HG03469 (cell line): ENCODE measurements around the gene ACAA2.

Experiments
- ATAC-seq: cut with Tn5 transposase; IDR thresholded peaks from one replicate; pipeline ENCODE4 v1.9.1; 2021; ENCODE audit warnings: mild to moderate bottlenecking, moderate library complexity, moderate number of reproducible peaks; ENCODE audit not compliant: unreplicated experiment

ACAA2 gene

DNA sequence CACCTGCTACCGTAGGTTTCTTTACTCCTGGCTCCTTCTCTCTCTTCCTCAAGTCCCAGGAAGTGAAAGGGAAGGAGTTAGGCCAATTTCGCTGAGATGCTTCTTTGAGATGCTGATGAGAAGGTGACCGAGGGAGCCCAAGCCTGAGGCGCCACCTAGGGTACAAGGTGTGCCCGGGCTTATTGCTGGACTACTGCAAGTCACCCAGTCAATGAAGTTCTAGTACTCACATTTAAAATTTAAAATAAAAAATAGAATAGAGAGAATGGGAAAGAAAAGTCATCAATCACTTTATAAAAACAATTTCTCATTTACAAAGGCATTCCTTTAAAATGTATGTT, 45.3 kb downstream of the ACAA2 start:
- no peak for ATAC-seq

DNA sequence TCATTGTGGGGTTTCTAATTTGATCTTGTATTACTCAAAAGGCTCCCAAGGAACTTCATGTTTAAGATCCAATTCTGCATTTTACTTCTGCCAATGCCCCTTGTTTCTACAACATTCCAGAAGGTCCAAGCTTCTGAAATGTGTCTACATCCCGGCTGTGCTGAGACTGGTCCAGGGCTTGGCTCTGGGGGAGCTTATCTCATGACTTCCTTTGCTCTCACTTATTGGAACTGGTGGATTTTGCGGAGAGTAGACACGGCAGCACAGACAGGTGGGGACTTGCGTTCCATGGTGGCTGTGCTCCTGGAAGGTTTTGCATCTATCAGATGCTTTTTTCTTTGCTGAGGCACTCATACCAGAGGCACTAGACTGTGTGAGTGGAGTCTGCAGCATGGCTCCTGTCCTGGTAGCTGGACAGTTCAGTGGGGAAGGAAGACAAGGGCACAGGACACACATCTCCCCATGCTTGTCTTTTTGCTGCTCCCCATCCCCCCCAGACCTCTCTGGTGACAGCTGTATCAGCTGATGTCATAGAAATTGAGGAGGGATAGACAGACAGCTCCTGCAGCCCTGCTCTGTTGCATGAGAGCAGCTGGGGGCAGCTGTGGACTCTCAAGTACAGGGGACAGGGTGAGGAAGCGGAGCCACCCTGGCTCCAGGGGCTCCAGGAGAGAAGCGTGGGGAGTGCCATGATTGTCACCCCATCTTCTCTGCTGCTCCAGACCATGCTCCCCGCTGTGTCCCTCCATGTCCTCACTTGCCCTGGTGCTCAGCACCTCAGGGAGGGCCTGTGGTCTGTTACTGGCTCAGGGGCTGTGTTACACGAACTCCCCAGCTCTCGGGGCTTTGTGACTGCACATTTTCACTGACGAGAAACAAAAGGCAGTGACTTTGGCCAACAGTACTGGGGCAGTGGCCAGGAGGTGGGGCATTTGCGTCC, 46.0 kb downstream of the ACAA2 start:
- no peak for ATAC-seq

DNA sequence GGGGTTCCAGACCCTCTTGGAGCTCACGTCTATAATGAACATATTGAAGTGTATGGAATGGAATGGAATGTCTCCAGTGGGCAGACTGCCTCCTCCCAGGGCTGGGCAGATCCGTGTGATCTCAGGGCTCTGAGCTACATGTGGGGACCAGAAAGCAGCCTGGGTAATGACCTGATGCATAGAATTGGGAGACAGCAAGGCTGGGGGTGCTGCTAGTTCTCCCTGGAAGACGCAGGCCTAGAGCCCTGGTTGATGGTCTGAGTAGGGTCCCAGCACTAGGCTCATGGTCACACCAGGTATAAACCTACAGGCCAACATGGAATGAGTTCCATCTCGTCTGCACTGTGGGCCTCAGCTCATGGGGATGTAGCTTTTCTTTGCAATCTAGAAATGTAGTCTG, 46.7 kb downstream of the ACAA2 start:
- ATAC-seq: no peak

DNA sequence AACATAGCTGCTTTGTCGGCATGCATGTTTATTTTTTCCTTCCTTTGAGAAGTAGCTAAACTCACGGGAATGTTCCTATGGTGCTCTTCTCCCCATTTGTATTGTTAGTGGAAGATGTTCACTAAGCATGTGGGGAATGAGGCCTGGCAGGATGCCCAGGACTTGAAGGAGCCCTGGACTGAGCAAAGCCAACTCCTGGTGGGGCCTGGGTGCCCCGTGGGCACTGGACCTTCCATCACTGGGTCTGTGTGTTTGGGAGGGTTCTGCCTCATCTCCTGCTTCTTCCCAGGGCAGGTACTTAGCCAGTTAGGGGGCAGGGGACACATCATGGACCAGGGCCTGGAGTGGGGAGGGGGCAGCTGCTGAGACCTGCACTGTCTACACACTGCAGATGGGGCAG, 49.3 kb downstream of the ACAA2 start:
- no peak for ATAC-seq

DNA sequence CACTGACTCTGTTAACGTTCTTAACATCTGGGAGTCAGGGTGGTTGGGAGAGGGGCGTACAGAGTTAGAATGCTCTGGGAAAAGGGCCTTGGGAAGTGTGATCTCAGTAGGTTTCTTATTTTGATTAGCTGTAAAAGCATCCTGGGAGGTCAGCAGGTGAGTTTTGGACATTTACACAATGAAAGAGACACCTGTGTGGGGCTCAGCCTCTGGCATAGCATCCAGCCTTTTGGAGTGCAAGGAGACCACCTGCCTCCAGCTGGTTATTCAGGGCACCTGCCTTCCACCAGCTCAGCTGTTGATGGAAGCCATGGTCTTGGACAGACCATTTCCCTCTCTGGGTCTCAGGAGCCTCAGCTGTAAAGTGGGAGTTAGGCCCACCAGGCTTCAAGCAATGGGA, 49.7 kb downstream of the ACAA2 start:
- ATAC-seq: no peak

DNA sequence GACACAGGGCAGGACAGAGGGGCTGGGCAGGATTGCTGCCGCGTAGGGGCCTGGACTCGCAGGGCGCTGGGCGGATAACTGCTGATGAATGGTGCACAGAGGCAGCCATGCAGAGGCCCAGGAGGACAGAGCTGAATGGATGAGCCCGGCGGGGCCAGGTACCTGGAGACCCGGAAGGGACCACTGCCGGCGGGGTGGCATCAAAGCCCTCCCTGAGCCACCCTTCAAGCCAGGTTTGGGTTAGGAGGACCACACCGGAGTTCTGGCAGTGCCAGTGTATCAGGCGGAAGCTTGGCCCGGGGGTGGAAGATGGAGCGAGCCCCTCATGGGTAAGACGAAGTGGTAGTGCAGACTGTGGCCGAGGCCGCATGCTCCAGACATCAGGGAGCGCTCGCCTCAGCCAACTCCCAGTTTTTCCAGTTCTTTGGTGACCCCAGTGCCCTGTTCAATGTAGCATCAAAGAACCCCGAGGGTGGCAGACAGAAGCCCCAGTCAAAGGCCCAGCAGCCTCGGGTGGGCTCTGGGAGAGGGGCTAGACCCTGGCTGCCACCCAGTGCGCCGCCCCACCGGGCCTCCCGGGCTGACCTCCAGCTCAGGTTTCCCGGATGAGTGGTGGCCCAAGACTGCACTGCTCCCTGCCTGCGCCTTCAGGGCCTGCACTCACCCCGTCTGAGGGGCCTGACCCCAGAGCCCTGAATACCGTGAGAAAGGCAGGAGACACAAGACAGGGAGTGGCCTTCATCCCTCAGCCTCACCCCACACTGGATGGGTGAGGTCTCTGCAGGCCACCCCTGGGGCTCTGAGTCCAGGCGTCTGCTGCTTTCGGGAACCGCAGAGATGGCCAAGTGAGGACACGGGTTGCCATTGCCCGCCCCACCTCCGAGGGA, 50.9 kb downstream of the ACAA2 start:
- no peak for ATAC-seq

DNA sequence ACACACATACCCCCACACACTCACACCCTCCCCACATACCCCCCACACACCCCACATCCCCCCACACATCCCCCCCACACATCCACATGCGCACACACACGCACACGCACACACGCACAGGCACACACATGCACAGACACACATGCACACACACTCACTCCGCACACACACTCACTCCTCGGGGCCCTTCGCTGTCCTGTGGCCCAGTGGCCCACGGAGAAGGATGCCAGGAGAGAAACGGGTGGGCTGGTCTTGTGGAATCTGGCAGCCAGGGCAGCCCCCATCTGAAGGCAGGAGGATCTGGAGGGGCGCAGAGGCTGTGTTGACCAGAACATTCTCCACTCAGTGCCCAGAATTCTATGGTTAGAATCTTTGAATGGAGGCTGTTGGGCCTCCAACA, 51.6 kb downstream of the ACAA2 start:
- ATAC-seq: no peak

DNA sequence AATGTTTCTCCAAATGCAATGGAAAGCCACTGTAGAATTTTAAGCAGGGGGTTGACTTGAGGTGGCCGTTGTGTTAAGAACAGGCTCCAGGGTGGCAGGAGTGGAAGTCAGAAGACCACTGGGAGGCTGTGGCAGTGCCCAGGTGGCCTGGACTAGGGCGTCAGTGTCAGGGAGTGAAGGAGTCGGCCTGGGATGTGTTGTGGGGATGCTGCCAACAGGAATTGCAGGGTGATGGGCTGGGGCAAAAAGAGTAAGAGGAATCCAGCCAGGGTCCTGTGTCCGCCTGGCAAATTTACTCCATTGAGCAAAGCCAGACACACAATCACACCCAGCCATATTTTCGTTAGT, 55.1 kb downstream of the ACAA2 start:
- ATAC-seq: no peak

DNA sequence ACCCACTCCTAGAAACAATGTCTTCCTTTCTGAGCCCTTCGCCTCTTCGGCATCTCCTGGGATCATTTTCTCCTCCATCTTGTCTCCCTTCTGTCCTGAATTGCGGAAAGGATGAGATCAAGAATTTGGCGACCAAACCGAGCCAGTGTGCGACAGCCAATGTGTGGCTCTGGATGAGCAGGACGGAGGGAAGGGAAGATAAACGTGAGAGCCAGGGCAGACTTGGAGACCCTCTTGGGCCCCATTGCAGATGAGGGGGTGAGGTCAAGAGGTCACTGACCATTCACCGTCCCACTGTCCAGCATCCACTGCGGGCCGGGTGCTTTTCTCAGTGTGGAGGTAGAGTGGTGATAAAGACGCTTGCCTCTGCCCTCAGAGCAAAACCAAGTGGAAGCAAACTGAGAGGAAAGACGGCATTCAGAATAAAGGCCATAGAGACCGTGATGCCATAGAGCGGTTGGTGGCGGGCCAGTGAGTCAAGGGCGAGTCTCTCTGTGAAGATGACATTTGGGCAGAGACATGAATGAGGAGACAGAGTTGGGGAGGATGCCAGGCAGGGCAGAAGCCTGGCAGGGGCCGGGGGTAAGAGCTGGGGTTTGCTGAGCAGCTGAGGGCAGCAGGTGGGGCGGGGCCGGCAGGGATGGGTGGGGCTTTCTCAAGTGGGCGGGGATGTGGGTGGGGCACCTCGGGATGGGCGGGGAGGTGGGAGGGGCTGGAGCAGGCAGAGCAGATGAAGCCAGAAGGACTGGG, 55.6 kb downstream of the ACAA2 start:
- ATAC-seq: no peak

DNA sequence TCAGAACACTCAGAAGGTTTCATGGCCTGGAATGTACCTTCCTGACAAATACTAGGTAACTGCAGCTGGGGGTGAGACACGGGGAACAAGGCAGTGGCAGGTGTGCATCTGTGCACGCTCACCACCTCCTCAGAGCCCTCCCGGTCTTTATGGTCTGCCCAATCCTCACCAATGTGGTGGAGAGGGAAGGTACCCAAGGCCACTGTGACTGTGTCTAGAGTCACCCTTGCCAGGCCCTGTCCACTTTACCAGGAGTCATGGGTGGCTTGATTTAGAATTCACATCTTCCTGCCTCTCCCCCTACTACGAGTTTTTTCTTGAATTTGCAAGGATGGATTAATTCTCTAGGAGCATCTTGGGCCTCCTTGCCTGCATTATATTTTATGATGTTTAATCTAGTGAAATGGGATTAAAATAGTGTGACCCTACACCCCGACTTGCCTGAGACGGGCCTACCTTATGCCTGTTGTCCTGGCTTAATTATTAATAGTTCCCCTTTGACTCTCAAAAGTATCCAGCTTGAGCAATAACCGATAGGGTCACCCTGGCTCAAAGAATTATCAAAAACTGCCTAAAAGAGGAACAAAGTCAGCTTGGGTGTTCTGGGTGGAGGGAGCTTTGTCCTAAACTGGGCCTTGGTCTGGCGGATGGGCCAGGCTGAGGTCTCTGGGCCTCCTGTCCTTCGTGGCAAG, 56.5 kb downstream of the ACAA2 start:
- no peak for ATAC-seq

DNA sequence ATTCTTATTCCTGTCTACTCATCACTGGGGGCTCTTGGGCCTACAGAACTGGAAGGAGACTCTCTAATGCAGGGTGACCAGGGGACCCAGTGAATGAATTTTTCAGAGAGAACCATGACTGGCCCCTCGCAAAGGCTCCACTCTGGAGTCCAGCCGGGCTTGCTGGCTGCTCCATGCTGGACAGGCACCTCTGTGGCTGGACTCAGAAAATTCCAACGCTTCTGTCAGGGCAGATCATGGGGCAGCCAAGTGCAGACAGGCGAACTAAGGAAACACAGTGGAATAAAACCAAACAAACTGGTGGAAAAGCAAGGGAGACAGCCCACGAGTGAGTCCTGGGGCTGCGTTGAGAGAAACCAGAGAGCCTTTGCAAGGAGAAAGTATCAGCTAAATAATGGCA, 57.2 kb downstream of the ACAA2 start:
- no peak for ATAC-seq

DNA sequence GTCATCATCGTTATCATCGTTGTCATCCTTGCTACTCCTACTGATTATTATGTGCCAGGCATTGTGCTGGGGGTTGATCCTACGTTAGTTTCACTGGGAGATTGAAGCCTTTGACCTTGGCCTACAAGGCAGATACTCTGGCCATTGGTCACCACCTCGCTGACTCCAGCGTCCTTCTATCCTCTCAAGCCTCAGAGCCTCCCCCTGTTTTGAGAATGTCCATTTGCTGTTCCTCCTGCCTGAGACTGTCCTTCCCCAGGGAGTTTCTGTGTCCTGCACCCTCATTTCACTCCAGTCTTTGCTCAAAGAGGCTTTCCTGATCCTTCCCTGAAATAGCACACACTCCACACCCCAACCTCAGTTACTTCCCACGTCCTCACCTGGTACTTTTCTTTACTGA, 57.8 kb downstream of the ACAA2 start:
- no peak for ATAC-seq

DNA sequence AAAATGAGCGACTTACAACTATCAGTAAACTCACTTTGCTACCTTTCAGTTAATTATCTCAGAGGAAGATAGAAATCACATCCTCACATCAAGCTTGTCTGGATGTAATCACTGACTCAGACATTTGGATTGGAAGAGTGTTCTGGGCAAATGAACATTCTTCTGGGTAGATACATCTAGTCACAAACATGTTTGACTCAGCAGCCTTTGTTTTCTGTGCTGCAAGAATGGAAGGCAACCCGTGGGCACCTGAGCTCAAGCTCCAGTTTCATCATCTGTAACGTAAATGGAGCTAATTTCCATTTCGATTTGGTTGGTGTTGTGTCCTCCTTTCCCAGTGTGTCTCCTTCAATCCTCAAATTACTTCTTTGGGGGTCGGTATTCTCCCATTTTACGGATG, 58.5 kb downstream of the ACAA2 start:
- ATAC-seq: no peak

DNA sequence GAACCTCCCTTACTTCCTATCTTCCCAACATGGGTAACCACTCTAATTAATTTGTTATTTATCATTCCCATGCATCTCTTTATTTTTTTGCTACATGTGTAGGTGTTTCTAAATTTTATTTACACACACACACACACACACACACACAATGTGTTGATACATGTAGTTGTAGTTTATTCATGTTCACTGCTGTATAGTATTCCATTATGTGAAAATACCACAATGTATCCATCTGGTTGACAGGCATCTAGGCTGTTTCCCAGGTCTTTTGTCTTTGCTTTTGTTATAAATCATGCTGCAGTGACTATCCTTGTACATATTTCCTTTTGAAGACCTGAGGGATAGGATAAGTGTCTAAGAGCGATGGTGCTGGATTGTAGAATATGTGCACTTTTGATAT, 59.7 kb downstream of the ACAA2 start:
- ATAC-seq: no peak

DNA sequence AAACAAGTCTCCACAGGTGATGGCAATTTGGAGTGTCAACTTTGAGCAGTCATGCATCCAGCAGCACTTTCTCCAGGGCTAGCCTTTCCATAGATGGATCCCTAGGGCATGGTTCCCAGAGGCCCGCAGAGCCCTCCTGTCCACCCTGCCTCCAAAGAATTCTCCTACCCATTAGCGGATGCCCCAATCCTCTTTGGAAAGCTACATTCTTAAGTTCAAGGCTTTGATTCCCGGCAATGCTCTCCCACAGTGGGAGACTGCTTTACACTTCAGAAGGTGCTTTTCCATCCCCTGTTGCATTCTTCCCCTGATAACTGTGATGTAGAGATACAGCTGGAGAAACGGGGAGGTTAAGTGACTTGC, 61.3 kb downstream of the ACAA2 start:
- ATAC-seq: no peak

DNA sequence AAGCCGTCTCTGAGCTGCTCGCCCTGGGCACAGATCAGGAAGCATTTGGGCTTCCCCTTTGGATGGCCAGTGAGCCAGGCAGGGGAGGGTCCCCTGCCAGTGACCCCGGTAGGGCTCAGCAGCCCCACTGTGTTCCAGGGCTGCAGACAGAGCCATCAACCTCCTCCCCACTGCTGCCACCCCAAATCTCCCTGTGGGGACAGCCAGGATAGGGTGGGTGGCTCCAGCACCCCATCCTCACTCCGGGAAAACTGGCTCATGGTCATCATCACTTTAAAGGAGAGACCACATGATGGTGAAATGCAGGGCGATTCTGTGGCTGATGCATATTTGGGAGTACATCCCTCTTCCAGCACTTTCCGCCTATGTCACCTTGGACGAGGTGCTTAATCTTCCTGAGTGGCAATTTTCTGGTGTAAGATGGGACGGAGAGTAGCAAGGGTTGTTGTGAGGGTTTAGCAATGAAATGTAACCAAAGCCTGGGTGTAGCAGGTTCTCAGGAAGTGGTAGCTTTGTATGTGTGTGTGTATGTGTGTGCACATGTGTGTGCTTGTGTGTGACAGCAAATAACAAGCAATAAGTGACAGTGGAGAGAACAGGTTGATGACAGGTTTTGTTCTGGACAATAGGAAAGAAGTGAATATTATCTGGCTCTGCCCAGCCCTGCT, 61.8 kb downstream of the ACAA2 start:
- ATAC-seq: no peak

DNA sequence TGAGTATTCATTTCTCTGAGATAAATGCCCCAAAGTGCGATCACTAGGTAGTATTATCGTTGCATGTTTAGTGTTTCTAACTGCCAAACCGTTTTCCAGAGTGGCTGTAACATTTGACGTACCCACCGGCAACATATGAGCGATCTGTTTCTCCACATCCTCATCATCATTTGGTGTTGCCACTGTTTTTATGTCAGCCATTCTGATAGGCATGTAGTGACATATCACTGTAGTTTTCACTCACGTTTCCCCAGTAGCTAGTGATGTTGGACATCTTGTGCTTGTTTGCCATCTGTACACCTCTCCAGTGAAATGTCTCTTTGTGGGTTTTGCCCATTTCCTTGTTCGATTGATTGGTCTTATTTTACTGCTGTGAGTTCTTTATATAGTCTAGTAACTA, 63.8 kb downstream of the ACAA2 start:
- ATAC-seq: no peak

DNA sequence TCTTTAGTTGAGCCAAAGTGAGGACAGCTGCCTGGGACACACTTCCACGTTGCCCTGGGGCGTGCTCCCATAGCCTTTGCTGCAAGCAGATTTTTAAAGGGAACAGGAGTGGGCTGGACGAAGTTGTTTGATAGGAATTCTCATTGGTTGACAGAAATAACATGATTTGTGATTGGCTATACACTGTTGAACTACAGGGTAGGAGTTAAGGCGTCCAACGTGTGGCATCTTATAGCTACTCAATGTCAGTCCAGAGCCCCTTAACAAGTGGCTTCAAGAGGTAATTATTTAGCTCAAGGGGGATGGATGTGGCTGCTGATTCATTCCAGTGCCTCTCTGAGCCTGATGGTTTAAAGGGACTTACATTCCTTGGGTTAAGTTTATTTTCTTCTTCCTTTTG, 65.5 kb downstream of the ACAA2 start:
- ATAC-seq: no peak

DNA sequence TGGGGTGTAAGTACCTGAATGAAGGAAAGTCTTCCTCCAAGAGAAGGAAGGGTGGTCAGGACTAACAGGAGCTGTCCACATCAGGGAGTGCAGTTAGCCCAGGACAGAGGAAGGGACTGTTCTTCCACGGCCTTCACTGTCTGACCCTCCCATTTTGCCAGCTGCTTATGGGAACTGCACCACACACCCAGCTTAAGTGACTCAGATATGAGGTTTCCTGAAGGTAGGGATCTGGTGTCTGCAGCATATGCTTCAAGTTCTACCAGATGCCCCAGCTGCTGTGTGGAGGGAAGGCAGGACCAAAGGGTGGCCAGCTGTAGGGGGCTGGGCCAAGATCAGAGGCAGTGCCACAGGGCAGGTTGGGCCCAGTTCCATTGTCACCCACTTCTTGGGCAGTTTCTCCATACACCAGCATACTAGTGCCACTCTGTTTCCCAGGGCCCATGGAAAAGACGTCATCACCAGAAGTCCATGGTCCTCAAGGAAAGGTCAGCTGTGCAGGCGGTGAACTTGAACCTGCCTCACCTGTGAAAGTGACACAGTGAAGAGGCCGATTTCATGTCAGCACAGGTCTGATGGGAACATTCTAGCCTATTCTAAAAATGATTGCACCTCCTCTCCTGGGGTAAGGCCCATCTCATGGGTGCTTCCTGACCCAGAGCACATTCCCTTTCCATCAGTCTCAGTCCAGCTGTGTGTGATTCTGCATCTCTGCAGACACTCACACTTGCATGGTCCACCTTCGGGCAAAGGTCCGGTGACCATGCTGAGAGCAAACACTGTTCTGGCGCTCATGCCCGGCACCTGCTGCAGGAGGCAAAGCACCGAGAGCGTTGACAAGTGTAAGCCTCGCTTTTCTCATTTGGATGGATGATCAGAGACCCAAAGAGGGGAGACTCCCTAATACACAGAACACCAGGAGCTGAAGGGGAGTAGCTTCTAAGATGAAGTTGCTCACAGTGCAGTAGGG, 68.0 kb downstream of the ACAA2 start:
- no peak for ATAC-seq
